Fibroblast of skin of right quadriceps (primary cell): ENCODE data around the gene SELENOO.

ENCODE experiments used
- DNase-seq: peaks from one replicate; pipeline ENCODE4 v3.0.0-alpha.2; 2013

SELENOO gene

DNA sequence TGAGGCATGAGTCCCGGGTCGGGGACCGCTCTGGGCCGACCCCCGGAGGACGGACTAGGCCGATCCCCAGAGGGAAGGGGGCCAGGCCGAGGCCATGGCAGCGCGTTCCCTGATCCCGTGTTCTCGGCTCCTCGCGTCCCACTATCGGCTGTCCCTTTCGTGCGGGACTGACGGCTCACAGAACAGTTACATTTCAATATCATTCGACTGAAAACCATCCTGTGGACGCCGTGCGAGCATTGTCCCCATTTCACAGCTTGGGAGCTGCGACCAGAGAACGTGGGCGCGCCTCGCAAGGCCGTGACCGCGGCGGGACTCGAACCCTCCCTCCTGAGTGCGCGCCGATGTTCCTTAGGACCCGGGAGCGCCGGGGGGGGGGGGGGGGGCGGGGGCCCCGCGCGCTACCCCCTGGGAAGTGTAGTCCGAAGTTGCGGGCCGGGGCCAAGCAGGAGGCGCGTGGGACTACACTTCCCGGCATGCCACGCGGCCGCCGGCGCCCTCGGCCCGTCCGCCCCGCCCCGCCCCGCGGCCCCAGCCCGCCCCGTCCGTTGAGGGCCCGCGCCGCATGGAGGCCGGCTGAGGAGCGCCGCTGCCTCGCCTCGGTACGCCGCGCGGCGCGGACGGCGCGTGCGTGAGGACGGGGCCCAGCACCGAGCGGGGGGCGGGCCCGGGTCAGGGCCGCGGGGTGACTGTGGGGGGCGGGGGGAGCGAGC, 15.3 kb upstream of the SELENOO start, which contains the start of gene TRABD:
TRABD (plus strand) TSS at position 539 of the 713 bp plus-strand sequence. CDS start 7,148 bp downstream, outside the sequence.
- DNase-seq: peak; percentile 91

DNA sequence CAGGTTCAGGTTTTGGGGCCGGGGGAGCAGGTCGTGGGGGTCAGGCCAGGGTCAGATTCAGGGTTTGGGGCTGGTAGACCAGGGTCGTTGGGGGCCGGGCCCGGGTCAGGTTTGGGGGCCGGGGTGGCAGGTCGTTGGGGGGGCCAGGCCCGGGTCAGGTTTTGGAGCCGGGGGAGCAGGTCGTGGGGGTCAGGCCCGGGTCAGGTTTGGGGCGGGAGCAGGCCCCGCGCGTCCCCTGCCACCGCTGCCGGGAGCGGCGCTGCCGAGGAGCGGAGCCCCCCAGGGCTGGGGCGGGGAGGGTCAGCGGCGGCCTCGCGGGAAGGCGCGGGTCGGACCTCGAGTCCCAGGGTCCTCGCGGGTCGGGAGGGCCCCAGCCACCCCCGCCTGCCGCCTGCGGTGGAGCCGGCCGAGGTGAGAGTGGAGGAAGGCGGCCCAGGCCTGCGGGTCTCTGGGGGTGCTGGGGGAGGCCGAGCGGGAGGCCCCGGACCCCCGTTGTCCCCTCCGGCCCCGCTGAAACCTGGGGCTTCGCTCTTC, 14.6 kb upstream of the SELENOO start:
- DNase-seq: no peak

DNA sequence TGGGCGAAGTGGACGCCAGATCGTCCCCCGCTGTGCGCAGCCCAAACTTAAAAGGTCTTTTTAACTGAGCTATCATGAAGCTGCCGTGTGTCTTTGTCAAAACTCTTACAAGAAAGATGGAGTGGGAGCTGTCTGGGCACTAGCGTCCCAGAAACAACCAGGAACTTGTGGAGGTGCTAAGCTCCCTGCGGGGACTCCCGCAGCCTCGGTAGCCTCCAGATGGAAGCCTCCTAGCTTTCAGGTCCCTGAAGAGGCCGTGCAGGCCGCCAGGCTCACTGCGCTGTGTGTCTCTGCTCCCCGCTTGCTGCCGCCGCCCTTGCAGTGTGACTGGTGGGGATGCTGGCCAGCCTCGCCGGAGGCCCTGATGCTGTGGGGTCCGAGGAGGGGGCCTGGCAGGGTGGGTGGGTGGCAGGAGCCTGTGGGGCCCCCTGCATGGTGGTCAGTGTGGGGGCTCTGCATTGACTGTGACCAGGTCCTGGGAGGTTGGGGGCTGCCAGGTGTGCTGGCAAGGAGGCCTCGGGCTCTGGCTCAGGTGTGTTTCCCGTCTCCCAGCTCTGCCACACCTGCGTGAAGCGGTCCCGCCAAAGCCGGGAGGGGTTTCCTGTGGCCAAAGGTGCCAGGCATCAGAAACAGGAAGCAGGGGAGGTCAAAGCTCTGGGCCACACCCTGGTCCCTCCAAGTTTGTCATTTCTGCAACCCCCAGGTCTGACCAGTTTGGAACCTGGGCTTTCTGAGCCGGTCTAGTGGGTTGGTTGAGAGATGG, 13.9 kb upstream of the SELENOO start:
- DNase-seq: peak; percentile 17

DNA sequence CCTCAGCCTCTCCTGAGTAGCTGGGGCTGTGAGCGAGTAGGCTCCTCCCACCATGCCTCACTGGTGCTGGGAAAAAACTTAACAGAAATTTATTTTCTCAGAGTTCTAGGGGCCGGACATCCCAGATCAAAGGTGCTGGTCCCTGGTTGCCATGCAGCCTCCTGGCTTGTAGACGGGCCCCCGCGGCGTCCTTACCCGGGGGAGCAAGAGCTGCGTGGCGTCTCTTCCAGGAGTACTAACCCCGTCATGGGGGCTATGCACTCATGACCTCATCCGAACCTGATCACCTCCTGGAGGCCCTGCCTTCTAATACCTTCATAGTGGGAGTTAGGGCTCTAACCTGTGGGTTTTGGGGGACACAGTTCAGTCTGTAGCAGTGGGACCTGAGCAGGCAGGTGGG, 12.5 kb upstream of the SELENOO start:
- no peak for DNase-seq

DNA sequence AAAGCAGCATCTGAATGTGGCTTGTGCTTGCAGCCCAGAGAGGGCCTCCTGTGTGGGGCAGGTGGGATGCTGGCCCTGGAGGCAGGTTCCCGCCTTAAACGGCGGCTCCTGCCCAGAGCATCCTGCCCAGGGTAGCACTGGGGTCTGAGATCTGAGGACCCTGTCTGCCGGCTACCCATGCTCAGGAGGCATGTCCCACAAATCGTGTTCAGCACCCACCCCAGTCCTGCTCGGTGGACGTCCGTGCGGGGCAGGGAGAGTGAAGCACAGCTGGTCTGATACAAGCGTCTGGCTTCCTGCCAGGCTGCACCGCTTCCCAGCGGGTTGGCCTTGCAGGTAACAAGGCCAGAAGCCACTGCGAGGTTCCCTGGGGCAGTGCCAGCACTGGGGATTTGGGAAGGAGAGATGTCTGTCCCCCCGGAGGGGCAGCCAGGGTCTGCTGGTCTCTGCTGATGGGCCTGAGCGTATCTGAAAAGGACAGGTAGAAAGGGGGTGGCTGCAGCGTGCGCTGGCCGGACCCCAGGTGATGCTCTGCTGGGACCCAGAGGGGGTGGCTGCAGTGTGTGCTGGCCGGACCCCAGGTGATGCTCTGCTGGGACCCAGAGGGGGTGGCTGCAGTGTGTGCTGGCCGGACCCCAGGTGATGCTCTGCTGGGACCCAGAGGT, 11.5 kb upstream of the SELENOO start:
- DNase-seq: no peak

DNA sequence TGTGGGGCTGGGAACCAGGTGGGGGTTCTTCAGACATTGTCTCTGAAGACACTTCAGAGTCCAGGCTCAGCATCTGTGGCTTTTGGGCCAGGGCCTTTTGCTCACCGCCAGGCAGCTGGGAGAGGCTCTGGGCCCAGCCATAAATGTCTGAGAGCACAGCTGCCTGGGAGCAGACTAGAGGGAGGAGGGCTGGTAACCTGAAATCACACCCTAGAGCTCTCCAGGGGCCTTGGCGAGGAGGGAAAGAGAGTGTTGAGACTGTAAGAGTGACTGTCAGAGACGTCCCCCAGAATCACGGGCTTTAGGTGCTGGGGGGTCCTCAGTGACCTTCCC, 11.0 kb upstream of the SELENOO start:
- DNase-seq: no peak

DNA sequence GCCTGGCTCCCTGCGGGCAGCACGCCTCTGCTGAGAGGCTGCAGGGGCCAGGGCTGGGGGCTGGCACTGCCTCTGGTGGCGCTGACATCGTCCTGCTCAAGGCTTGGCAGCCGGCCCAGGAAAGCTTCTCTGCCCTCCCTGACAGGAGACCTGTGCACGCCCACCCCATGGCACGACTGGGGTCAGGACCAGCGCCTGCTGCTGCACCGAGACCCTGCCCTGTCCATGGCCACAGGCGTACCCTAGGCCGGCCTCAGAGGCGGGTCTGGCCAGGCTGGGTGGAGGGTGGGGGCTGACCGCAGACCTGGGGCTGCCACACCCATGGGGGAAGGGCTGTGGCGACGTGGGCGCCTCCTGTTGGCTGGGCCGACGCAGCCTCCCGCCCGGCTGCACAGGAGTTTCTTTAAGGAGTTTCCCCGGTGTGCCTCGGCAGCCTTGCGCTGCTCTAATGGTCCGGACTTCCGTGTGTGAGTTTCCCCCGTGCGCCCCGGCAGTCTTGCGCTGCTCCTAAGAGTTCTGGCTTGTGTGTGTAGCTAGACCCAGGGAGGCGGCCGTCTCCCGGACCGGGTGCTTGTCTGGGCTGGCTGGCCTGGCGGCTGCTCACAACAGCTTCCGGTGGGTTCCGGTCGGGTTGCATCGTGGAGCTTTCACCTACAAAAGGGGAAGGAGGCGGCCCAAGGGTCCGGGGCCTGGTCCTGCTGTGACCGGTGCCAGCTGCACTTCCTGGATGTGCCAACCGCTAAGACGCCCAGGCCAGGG, 10.4 kb upstream of the SELENOO start:
- peak; percentile 30 for DNase-seq

DNA sequence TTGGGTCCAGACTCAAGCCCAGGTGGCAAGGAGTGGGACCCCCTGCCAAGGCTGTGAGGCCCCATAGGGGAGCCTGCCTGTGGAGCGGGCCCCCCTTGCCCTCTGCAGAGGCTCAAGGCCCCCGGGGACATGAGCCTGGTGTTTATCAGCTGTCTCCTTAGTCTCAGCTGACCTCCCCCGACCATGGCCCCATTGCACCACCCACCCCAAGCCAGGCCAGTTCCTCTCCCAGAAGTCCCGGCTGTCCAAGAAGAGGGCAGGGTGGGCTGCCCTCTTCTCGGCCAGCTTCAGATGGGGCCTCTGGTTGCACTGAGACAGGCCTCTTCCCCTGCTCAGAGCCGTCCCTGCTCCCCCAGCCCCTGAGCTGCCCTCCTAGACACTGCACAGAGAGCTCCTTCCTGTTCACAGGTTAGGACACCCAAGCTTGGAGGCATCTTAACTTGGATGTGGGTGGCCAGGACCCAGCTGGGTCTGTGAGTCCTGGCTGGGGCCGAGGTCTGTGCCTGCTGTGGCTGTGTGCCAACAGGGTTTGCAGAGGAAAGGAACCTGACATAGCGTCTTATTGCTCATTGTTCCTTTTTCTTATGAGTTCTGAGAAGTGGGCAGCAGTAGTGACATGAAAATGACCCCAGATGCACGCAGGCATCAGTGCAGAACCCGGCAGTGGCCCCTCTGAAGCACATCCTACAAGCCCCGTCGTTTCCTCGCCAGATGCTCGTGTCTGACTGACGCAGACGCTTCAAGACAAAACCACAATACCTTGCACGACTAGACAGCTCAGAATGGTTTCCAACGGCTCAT, 9.7 kb upstream of the SELENOO start:
- DNase-seq: peak; percentile 44

DNA sequence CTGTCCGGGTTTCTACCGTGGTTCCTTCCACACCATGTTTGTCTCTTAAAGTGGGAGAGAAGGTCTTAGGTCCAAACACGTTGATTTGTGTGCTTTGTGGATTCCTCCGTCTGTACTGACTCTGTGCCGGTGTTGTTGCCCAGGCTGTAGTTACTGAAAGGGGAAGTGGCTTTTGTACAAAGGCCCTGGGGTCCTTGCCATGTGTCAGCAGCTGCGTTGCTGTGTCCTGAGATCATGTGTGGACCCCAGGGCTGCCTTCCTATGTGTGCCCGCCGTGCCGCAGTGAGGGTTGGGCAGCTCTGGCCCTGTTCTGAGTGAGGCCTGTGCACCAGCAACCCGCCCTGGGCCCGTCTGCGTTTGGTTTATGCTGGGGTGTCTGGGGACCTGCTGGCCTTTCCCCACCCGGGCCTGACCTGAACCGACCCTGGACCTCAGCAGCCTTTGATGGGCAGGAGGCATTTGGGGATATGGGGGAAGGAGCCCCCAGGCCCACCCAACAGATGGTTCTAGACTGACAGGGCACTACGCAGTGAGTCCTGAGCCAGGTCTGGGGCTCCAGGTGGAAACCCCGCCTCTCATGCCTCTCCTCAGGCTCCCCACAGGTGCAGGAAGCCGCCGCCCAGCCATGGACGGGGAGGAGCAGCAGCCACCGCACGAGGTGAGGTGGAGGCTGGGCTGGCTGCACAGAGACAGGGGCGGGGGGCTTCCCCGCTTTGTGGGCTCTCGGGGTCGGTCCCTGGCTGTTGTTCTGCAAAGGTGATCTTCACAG, 8.2 kb upstream of the SELENOO start:
- no peak for DNase-seq

DNA sequence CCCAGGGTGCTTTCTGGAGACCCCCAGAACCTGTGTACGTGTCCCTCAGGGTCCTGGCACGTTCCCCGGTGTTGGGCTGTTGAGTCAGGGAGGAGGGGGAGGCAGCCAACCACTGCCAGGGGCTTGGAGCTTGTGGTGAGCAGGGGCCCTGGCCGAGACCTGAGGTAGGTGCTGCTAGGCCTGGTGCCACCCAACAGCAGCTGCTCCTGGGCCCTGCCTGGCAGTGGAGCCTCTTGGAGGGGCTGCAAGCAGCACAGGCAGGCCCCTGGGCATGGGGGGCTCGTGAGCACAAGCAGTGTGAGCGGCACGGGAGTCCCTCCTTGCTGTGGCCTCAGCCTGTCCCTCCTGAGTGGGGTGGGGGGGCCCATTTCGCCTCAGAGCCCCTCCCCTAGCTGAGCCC, 7.2 kb upstream of the SELENOO start:
- DNase-seq: no peak

DNA sequence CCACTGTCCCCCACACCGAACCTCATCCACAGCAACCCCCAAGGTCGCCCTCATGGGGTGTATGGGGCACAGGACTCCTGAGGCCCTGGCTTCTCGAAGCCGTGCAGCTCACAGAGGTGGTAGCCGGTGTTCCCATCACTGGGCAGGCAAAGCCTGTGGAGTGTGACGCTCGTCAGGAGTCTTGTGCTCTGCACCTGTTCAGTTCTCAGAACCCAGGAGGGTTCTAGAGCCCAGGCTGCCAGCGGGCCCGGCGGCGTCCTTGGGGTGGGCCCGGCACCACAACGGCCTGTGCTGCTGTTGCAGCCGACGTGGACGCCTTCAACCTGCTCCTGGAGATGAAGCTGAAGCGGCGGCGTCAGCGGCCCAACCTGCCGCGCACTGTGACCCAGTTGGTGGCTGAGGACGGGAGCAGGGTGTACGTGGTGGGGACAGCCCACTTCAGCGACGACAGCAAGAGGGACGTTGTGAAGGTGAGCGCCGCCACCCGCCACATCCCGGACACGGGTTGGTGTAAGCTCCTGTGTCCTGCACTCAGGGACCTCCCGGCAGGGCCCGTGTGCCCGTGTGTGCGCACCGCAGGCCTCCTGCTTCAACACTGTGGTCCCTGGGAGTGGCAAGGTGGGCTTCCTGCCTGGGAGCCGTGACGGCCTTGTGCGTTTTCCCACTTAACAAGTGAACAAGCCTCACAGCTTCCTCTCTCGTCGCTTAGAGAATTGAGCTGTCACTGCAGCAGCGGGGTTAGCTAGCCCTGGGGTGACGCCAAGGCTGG, 6.6 kb upstream of the SELENOO start:
- no peak for DNase-seq

DNA sequence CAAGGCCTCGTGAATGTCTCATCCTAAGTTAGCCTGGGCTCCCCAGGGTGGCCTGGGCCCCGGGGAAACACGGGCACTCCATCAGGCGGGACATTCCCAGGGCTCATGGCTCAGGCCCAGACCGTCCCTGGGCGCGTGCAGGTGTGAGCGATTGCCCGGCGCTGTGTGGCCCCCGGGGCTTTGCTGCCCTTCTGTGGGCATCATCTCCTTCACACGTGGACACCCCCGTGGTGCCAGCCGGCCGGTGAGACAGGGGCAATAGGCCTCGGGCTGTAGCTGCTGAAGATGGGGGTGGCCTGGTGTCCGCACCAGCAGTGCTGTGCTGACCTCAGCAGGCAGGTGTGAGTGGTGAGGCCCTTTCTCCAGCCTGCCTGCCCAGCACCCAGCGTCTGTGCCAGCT, 4.6 kb upstream of the SELENOO start:
- DNase-seq: no peak

DNA sequence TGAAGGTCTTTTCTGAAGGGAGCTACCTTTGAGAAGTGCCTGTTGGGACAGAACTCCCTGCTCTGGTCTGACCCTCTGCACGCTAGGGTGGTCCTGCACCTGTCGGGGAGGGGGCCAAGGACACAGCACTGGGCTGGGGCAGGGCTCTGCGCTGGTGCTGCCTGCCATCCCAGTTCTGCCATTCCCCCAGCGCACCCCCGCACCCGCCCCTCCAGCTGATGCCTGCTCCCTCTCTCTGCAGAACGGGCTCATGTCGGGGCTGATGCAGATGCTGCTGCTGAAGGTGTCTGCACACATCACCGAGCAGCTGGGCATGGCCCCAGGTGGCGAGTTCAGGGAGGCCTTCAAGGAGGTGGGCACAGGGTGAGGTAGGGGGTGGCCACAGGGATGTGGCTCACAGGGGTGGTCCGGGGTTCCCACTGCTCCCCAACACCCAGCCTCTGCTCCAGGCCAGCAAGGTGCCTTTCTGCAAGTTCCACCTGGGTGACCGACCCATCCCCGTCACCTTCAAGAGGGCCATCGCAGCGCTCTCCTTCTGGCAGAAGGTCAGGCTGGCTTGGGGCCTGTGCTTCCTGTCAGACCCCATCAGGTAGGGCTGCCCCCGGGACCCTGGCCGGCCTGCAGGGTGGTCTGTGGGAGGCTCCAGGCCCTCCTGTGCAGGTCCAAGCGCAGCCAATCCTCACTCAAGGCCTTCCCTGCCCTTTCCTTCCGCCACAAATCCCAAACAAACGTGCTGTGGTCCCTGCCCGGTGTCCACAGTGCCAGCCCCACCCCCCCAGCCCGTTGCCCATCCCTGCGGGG, 3.6 kb upstream of the SELENOO start:
- DNase-seq: no peak

DNA sequence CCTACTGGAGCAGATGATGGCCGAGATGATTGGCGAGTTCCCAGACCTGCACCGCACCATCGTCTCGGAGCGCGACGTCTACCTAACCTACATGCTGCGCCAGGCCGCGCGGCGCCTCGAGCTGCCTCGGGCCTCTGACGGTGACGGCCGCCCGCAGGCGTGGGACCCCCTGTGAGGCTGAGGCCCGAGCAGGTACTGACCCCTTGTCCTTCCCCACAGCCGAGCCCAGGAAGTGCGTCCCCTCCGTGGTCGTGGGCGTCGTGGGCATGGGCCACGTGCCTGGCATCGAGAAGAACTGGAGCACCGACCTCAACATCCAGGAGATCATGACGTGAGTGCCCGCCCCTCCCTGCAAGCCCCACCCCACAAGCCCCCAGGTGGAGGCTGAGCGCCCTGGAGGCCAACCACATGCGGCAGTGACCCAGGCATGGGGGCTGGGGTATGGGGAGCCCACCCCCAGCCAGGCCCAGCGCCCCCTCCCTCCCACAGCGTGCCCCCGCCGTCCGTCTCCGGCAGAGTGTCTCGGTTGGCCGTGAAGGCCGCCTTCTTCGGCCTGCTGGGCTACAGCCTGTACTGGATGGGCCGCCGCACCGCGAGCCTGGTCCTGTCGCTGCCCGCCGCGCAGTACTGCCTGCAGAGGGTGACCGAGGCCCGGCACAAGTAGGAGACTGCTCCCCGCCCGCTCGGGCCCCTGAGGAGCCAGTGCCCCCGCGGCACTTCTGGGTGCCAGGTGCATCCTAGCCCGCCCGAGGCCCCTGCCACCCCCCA, 2.8 kb upstream of the SELENOO start:
- DNase-seq: no peak

DNA sequence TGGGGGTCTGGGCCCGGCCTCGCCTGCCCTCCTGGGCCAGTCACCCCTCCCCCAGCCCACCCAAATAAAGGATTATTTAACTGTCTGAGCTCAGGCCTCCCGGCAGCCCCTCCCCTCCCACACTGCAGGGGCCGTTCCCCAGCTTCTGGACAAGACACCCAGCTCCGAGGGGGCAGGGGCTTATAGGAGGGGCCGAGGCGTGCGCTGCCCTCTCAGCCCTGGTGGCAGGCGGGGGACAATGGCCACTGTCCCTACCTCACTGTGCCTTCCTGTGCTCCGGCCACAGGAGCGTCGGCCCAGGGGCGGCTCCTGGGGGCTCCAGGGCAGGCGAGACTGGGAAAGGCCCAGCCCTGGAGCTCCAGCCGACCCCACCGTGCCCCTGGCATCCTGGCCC, 2.2 kb upstream of the SELENOO start:
- DNase-seq: no peak

DNA sequence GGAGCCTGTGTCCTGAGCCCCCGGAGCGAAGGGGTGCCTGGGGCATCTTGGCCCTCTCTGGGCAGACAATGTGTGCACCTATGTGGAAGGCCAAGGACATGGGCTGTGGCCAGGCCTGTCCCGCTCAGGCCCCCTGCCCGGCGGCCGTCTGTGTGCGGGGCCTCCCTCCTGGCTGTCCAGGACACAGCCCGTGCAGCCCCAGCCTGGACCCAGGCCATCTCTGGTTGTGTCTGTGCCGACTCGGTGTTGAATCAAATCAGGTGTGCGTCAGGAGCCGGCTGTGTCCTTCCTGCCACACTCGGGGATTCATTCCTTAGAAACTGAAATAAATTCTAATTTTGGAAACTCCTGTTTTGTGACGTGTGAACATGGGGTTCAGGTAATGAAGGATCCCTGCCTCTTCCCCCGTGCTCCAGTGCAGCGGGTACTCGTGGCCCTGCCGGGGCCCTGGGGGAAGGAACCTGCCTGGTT, 1.5 kb upstream of the SELENOO start:
- DNase-seq: no peak

DNA sequence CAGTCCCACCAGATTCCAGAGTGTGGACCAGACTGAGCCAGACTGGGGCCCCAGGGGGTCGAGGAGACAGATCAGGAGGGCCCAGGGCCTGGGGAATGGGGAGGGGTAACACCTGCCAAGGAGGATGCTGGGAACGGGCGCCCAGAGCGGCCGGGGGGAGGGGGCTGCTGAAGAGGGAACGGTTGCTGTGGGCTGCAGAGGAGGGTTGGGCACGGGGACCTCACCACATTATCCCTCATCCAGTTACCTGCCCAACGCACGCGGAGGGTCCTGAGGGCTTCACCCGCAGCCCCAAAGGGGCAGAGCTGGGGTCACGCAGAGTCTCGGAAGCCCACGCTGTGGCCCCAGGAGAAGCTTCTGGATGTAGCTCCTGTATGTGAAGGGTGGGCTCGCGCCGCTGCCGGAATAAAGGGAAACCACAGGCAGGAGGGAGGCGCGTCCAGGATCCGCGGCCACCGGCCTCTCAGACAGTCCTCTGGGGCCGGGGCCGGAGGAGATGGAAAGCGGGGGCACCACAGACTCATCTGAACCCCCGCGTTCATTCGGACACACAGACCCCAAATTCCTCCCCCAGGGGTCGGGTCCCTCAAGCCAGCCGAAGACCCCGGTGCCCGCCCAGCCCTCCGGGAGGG, 866 bp upstream of the SELENOO start:
- no peak for DNase-seq
